GM23338 (cell line): ENCODE results near the gene NPEPL1. TPM values are rescaled to one million over a fixed set of nuclear protein-coding genes. Genes with fewer than 3 reads are reported as not detected.

Experiments
- ATAC-seq: fragments of 200-7000 bp; cut with Tn5 transposase; 3 replicates; pipeline ENCODE4 v1.9.1; 2020
- DNase-seq: peaks from one replicate; pipeline ENCODE4 v3.0.0-alpha.2; 2015; ENCODE audit warnings: low spot score
- H2AFZ ChIP-seq: fragments of 200-600 bp; sonication (generic); 2 replicates; pipeline ENCODE4 v1.8.0; 2016; ENCODE audit warnings: antibody characterized with exemption, mild to moderate bottlenecking, moderate library complexity
- H3F3A ChIP-seq: fragments of 200-600 bp; sonication (generic); replicated peaks from 2 replicates; pipeline ENCODE4 v1.8.0; 2017; ENCODE audit warnings: antibody characterized with exemption, mixed run types, low read depth
- H3K27ac ChIP-seq: fragments of 200-600 bp; sonication (generic); 2 replicates; pipeline ENCODE4 v1.6.1; 2016; ENCODE audit warnings: low read depth
- H3K27me3 ChIP-seq: fragments of 200-600 bp; sonication (generic); 2 replicates; pipeline ENCODE4 v1.8.0; 2016; ENCODE audit warnings: mild to moderate bottlenecking, mixed run types, moderate library complexity; ENCODE audit not compliant: insufficient read depth
- H3K36me3 ChIP-seq: fragments of 200-600 bp; sonication (generic); 2 replicates; pipeline ENCODE4 v1.8.0; 2016; ENCODE audit warnings: mild to moderate bottlenecking; ENCODE audit not compliant: insufficient read depth
- H3K4me1 ChIP-seq: fragments of 200-600 bp; sonication (generic); 2 replicates; pipeline ENCODE4 v1.8.0; 2016; ENCODE audit warnings: mild to moderate bottlenecking, moderate library complexity; ENCODE audit not compliant: insufficient read depth
- H3K4me2 ChIP-seq: fragments of 200-600 bp; sonication (generic); 2 replicates; pipeline ENCODE4 v1.7.1; 2017; ENCODE audit warnings: mixed run types
- H3K4me3 ChIP-seq: fragments of 200-600 bp; sonication (generic); 2 replicates; pipeline ENCODE4 v1.6.1; 2016; ENCODE audit warnings: mixed run types
- H3K79me2 ChIP-seq: fragments of 200-600 bp; sonication (generic); replicated peaks from 2 replicates; pipeline ENCODE4 v1.8.0; 2017; ENCODE audit warnings: mild to moderate bottlenecking; ENCODE audit not compliant: insufficient read depth
- H3K9me2 ChIP-seq: fragments of 200-600 bp; sonication (generic); 2 replicates; pipeline ENCODE4 v1.8.0; 2017; ENCODE audit not compliant: insufficient read depth
- H4K20me1 ChIP-seq: fragments of 200-600 bp; sonication (generic); replicated peaks from 2 replicates; pipeline ENCODE4 v1.8.0; 2017; ENCODE audit warnings: mild to moderate bottlenecking; ENCODE audit not compliant: insufficient read depth
- H3K27ac Mint-ChIP-seq: 2 replicates; pipeline ENCODE4 v1.8.0; 2020; ENCODE audit warnings: inconsistent platforms, mild to moderate bottlenecking, moderate library complexity, mixed read lengths
- H3K27me3 Mint-ChIP-seq: 3 replicates; pipeline ENCODE4 v1.8.0; 2022; ENCODE audit warnings: low read depth, mild to moderate bottlenecking, moderate library complexity, mixed read lengths, inconsistent platforms; ENCODE audit not compliant: insufficient read depth, poor library complexity
- H3K36me3 Mint-ChIP-seq: 3 replicates; pipeline ENCODE4 v1.8.0; 2021; ENCODE audit warnings: low read depth, mild to moderate bottlenecking, inconsistent platforms, moderate library complexity, mixed read lengths
- H3K4me1 Mint-ChIP-seq: 3 replicates; pipeline ENCODE4 v1.8.0; 2020; ENCODE audit warnings: mild to moderate bottlenecking, inconsistent platforms, mixed read lengths
- H3K4me3 Mint-ChIP-seq: 3 replicates; pipeline ENCODE4 v1.8.0; 2021; ENCODE audit warnings: moderate library complexity, mild to moderate bottlenecking, inconsistent platforms, mixed read lengths
- H3K9me3 Mint-ChIP-seq: 3 replicates; pipeline ENCODE4 v1.8.0; 2020; ENCODE audit warnings: moderate library complexity, mild to moderate bottlenecking, inconsistent platforms, mixed read lengths
- CREB1 ChIP-seq: fragments of 250-450 bp; sonication (Bioruptor Pico); IDR thresholded peaks from 2 replicates; pipeline ENCODE4 v1.5.0; 2020; ENCODE audit warnings: low read depth, mild to moderate bottlenecking, moderate library complexity
- EZH2 ChIP-seq: fragments of 200-600 bp; sonication (generic); IDR thresholded peaks from one replicate; pipeline ENCODE4 v1.8.0; 2017; ENCODE audit warnings: antibody characterized with exemption, mild to moderate bottlenecking, low read depth; ENCODE audit not compliant: unreplicated experiment
- EZH2phosphoT487 ChIP-seq: fragments of 200-600 bp; sonication (generic); IDR thresholded peaks from one replicate; pipeline ENCODE4 v1.8.1; 2018; ENCODE audit warnings: antibody characterized with exemption; ENCODE audit not compliant: unreplicated experiment
- JUNB ChIP-seq: IDR thresholded peaks from one replicate; pipeline ENCODE4 v1.6.1; 2016; ENCODE audit warnings: antibody characterized with exemption; ENCODE audit not compliant: unreplicated experiment
- NANOG ChIP-seq: IDR thresholded peaks from 2 replicates; pipeline ENCODE4 v1.6.1; 2016; ENCODE audit warnings: antibody characterized with exemption, borderline replicate concordance
- POLR2AphosphoS5 ChIP-seq: IDR thresholded peaks from 2 replicates; pipeline ENCODE4 v1.6.1; 2016; ENCODE audit warnings: antibody characterized with exemption, low read depth
- STAT1 ChIP-seq: IDR thresholded peaks from one replicate; pipeline ENCODE4 v1.6.1; 2016; ENCODE audit warnings: antibody characterized with exemption; ENCODE audit not compliant: unreplicated experiment
- ZNF114 ChIP-seq: fragments of 250-450 bp; sonication (Bioruptor Pico); IDR thresholded peaks from 2 replicates; pipeline ENCODE4 v1.5.0; 2020; ENCODE audit warnings: mild to moderate bottlenecking, moderate library complexity
- ZNF331 ChIP-seq: fragments of 250-450 bp; sonication (Bioruptor Pico); IDR thresholded peaks from 2 replicates; pipeline ENCODE4 v1.5.0; 2020; ENCODE audit warnings: low read depth, mild to moderate bottlenecking, moderate library complexity
- polyA plus RNA-seq: library from polyadenylated mRNA; unstranded; fragments of >200 nt; fragmentation: Nextera tagmentation; extraction: Ambion mirVana; gene quantifications from 2 replicates; pipeline ENCODE4 v1.2.1, GENCODE V29; 2016
- total RNA-seq: library from RNA; depleted of rRNA; stranded (reverse); fragments of >200 nt; shearing (Covaris generic); gene quantifications from 2 replicates; pipeline ENCODE4 v1.2.3, GENCODE V29; 2014
- TF ChIP-seq, protein P1 (sequence below): fragments of 250-450 bp; sonication (Bioruptor Pico); IDR thresholded peaks from 2 replicates; pipeline ENCODE4 v1.5.0; 2020; ENCODE audit warnings: mild to moderate bottlenecking, moderate library complexity
- TF ChIP-seq, protein P2 (sequence below), 2 experiments: fragments of 200-600 bp in 1 of 2; sonication (generic) in 1 of 2; conservative IDR thresholded peaks; 2 replicates each; pipeline versions ENCODE4 v1.5.1 to v1.6.1; 2016 to 2017; ENCODE audit warnings: antibody characterized with exemption in 2 of 2, low read depth in 2 of 2, mild to moderate bottlenecking in 2 of 2, moderate library complexity in 1 of 2
- TF ChIP-seq, protein P3 (sequence below): IDR thresholded peaks from 2 replicates; pipeline ENCODE4 v1.6.1; 2016; ENCODE audit warnings: antibody characterized with exemption
- TF ChIP-seq, protein P4 (sequence below): IDR thresholded peaks from one replicate; pipeline ENCODE4 v1.6.1; 2018; ENCODE audit warnings: antibody characterized with exemption; ENCODE audit not compliant: unreplicated experiment

The NPEPL1 gene
- total and polyA plus RNA-seq, 2 experiments from 2014 or later, result 23.5 to 30.0 TPM

DNA sequence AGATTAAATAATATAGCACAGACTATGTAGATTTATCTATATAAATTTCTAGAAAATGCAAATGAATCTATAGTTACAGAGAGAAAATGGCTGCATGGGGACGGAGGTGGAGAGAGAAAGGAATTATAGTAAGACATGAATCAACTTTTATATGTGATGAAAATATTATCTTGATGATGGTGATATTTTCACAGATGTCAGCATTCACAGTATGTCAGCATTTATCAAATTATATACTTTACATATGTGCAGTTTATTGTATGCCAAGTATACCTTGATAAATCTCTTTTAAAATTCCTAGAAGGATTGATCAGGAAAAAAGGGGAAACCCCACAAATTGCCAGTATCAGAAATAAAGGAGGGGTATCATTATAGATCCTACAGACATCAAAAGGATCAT, 44.6 kb downstream of the NPEPL1 start:
- DNase-seq (no peak), ATAC-seq (no peak)
- 0 out of 2 replicates have a peak, but pooled peaks cover 3% of the 10 kb centered on the region for H3K9me2 ChIP-seq
- no peak overlapping the region for H3K4me3 ChIP-seq
- H3K27ac ChIP-seq, result no peak overlapping the region
- H3K4me2 ChIP-seq, result no peak overlapping the region
- H3K36me3 ChIP-seq, result no peaks in the 10 kb centered on the region; the same call in 1 of the 2 replicates
- H3F3A ChIP-seq, result no peaks in the 10 kb centered on the region
- H4K20me1 ChIP-seq, result no peaks in the 10 kb centered on the region
- Mint-ChIP-seq H3K4me1 (no peaks in the 10 kb centered on the region), H3K27ac (no peak overlapping the region), H3K4me3 (no peak overlapping the region), H3K27me3 (peaks cover 5% of the 10 kb centered on the region), H3K9me3 (peaks cover 18% of the 10 kb centered on the region), H3K36me3 (peaks cover 2% of the 10 kb centered on the region; the same call in 1 of the 3 replicates)
- no peak overlapping the region for H2AFZ ChIP-seq
- no peaks in the 10 kb centered on the region for H3K79me2 ChIP-seq
- no peaks in the 10 kb centered on the region for H3K4me1 ChIP-seq
- TF ChIP-seq EZH2phosphoT487, result no peak
- TF ChIP-seq, protein P1, sequence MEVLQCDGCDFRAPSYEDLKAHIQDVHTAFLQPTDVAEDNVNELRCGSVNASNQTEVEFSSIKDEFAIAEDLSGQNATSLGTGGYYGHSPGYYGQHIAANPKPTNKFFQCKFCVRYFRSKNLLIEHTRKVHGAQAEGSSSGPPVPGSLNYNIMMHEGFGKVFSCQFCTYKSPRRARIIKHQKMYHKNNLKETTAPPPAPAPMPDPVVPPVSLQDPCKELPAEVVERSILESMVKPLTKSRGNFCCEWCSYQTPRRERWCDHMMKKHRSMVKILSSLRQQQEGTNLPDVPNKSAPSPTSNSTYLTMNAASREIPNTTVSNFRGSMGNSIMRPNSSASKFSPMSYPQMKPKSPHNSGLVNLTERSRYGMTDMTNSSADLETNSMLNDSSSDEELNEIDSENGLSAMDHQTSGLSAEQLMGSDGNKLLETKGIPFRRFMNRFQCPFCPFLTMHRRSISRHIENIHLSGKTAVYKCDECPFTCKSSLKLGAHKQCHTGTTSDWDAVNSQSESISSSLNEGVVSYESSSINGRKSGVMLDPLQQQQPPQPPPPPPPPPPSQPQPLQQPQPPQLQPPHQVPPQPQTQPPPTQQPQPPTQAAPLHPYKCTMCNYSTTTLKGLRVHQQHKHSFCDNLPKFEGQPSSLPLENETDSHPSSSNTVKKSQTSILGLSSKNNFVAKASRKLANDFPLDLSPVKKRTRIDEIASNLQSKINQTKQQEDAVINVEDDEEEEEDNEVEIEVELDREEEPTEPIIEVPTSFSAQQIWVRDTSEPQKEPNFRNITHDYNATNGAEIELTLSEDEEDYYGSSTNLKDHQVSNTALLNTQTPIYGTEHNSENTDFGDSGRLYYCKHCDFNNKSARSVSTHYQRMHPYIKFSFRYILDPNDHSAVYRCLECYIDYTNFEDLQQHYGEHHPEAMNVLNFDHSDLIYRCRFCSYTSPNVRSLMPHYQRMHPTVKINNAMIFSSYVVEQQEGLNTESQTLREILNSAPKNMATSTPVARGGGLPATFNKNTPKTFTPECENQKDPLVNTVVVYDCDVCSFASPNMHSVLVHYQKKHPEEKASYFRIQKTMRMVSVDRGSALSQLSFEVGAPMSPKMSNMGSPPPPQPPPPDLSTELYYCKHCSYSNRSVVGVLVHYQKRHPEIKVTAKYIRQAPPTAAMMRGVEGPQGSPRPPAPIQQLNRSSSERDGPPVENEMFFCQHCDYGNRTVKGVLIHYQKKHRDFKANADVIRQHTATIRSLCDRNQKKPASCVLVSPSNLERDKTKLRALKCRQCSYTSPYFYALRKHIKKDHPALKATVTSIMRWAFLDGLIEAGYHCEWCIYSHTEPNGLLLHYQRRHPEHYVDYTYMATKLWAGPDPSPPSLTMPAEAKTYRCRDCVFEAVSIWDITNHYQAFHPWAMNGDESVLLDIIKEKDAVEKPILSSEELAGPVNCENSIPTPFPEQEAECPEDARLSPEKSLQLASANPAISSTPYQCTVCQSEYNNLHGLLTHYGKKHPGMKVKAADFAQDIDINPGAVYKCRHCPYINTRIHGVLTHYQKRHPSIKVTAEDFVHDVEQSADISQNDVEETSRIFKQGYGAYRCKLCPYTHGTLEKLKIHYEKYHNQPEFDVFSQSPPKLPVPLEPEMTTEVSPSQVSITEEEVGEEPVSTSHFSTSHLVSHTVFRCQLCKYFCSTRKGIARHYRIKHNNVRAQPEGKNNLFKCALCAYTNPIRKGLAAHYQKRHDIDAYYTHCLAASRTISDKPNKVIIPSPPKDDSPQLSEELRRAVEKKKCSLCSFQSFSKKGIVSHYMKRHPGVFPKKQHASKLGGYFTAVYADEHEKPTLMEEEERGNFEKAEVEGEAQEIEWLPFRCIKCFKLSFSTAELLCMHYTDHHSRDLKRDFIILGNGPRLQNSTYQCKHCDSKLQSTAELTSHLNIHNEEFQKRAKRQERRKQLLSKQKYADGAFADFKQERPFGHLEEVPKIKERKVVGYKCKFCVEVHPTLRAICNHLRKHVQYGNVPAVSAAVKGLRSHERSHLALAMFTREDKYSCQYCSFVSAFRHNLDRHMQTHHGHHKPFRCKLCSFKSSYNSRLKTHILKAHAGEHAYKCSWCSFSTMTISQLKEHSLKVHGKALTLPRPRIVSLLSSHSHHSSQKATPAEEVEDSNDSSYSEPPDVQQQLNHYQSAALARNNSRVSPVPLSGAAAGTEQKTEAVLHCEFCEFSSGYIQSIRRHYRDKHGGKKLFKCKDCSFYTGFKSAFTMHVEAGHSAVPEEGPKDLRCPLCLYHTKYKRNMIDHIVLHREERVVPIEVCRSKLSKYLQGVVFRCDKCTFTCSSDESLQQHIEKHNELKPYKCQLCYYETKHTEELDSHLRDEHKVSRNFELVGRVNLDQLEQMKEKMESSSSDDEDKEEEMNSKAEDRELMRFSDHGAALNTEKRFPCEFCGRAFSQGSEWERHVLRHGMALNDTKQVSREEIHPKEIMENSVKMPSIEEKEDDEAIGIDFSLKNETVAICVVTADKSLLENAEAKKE, result no peak
- no peak for TF ChIP-seq STAT1
- TF ChIP-seq, protein P2, sequence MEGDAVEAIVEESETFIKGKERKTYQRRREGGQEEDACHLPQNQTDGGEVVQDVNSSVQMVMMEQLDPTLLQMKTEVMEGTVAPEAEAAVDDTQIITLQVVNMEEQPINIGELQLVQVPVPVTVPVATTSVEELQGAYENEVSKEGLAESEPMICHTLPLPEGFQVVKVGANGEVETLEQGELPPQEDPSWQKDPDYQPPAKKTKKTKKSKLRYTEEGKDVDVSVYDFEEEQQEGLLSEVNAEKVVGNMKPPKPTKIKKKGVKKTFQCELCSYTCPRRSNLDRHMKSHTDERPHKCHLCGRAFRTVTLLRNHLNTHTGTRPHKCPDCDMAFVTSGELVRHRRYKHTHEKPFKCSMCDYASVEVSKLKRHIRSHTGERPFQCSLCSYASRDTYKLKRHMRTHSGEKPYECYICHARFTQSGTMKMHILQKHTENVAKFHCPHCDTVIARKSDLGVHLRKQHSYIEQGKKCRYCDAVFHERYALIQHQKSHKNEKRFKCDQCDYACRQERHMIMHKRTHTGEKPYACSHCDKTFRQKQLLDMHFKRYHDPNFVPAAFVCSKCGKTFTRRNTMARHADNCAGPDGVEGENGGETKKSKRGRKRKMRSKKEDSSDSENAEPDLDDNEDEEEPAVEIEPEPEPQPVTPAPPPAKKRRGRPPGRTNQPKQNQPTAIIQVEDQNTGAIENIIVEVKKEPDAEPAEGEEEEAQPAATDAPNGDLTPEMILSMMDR (conservative IDR thresholded peaks at IDR 0.05; ENCODE audit: low read depth in 2 of 2), result no peak
- TF ChIP-seq CREB1 (CRISPR knock-in tag), result no peak
- TF ChIP-seq, protein P3, sequence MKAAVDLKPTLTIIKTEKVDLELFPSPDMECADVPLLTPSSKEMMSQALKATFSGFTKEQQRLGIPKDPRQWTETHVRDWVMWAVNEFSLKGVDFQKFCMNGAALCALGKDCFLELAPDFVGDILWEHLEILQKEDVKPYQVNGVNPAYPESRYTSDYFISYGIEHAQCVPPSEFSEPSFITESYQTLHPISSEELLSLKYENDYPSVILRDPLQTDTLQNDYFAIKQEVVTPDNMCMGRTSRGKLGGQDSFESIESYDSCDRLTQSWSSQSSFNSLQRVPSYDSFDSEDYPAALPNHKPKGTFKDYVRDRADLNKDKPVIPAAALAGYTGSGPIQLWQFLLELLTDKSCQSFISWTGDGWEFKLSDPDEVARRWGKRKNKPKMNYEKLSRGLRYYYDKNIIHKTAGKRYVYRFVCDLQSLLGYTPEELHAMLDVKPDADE, result no peak
- no peak for TF ChIP-seq POLR2AphosphoS5
- TF ChIP-seq NANOG, result no peak
- no peak for TF ChIP-seq ZNF331 (CRISPR knock-in tag)
- TF ChIP-seq, protein P4, sequence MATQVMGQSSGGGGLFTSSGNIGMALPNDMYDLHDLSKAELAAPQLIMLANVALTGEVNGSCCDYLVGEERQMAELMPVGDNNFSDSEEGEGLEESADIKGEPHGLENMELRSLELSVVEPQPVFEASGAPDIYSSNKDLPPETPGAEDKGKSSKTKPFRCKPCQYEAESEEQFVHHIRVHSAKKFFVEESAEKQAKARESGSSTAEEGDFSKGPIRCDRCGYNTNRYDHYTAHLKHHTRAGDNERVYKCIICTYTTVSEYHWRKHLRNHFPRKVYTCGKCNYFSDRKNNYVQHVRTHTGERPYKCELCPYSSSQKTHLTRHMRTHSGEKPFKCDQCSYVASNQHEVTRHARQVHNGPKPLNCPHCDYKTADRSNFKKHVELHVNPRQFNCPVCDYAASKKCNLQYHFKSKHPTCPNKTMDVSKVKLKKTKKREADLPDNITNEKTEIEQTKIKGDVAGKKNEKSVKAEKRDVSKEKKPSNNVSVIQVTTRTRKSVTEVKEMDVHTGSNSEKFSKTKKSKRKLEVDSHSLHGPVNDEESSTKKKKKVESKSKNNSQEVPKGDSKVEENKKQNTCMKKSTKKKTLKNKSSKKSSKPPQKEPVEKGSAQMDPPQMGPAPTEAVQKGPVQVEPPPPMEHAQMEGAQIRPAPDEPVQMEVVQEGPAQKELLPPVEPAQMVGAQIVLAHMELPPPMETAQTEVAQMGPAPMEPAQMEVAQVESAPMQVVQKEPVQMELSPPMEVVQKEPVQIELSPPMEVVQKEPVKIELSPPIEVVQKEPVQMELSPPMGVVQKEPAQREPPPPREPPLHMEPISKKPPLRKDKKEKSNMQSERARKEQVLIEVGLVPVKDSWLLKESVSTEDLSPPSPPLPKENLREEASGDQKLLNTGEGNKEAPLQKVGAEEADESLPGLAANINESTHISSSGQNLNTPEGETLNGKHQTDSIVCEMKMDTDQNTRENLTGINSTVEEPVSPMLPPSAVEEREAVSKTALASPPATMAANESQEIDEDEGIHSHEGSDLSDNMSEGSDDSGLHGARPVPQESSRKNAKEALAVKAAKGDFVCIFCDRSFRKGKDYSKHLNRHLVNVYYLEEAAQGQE, result no peak
- no peak for TF ChIP-seq JUNB
- no peak for TF ChIP-seq EZH2
- TF ChIP-seq ZNF114 (CRISPR knock-in tag), result no peak
- H3K27me3 ChIP-seq, result no peaks in the 10 kb centered on the region
